Astrocyte (in vitro differentiated cells and primary cell): ENCODE measurements around the gene MASP1. TPM values are rescaled to one million over a fixed set of nuclear protein-coding genes. Genes with fewer than 3 reads are reported as not detected.

Source experiments
- DNase-seq: peaks from one replicate; pipeline ENCODE4 v3.0.0-alpha.2; 2010; ENCODE audit warnings: low read depth
- FAIRE-seq: peaks from 2 replicates; lab custom pipeline; 2011; peaks lifted over from hg19 to GRCh38; lab: Jason Lieb, UNC
- H2AFZ ChIP-seq: 2 replicates; pipeline ENCODE4 v1.6.0; 2012; ENCODE audit warnings: low read depth, low read length, inconsistent platforms
- H3K27ac ChIP-seq: 2 replicates; pipeline ENCODE4 v1.5.1; 2011; ENCODE audit warnings: low read depth, low read length, inconsistent platforms
- H3K27me3 ChIP-seq: 2 replicates; pipeline ENCODE4 v1.6.0; 2011; ENCODE audit warnings: low read length, inconsistent platforms; ENCODE audit not compliant: insufficient read depth
- H3K36me3 ChIP-seq: 2 replicates; pipeline ENCODE4 v1.5.1; 2011; ENCODE audit warnings: low read length, inconsistent platforms; ENCODE audit not compliant: insufficient read depth
- H3K4me1 ChIP-seq: 2 replicates; pipeline ENCODE4 v1.5.1; 2011; ENCODE audit warnings: low read length, inconsistent platforms; ENCODE audit not compliant: insufficient read depth
- H3K4me2 ChIP-seq: 2 replicates; pipeline ENCODE4 v1.6.0; 2012; ENCODE audit warnings: low read length, inconsistent platforms
- H3K4me3 ChIP-seq: 2 replicates; pipeline ENCODE4 v1.5.1; 2011; ENCODE audit warnings: low read depth, mild to moderate bottlenecking, low read length, inconsistent platforms; ENCODE audit not compliant: insufficient read depth
- H3K79me2 ChIP-seq: 2 replicates; pipeline ENCODE4 v1.6.0; 2012; ENCODE audit warnings: mild to moderate bottlenecking, low read length, inconsistent platforms; ENCODE audit not compliant: insufficient read depth
- H3K9ac ChIP-seq: 2 replicates; pipeline ENCODE4 v1.6.0; 2012; ENCODE audit warnings: mild to moderate bottlenecking, low read length, inconsistent platforms
- H3K9me3 ChIP-seq: 2 replicates; pipeline ENCODE4 v1.5.1; 2012; ENCODE audit warnings: low read depth, mild to moderate bottlenecking, low read length, inconsistent platforms; ENCODE audit not compliant: insufficient read depth
- H4K20me1 ChIP-seq: 2 replicates; pipeline ENCODE4 v1.6.0; 2012; ENCODE audit warnings: low read length, inconsistent platforms; ENCODE audit not compliant: insufficient read depth
- H3K27ac Mint-ChIP-seq: one replicate; pipeline ENCODE4 v1.8.0; 2021; ENCODE audit warnings: mild to moderate bottlenecking, mixed read lengths; ENCODE audit not compliant: unreplicated experiment
- H3K27me3 Mint-ChIP-seq: one replicate; pipeline ENCODE4 v1.8.0; 2021; ENCODE audit warnings: low read depth, mixed read lengths; ENCODE audit not compliant: unreplicated experiment
- H3K36me3 Mint-ChIP-seq: one replicate; pipeline ENCODE4 v1.8.0; 2021; ENCODE audit warnings: low read depth, mixed read lengths; ENCODE audit not compliant: unreplicated experiment
- H3K4me1 Mint-ChIP-seq: one replicate; pipeline ENCODE4 v1.8.0; 2021; ENCODE audit warnings: low read depth, mixed read lengths; ENCODE audit not compliant: unreplicated experiment
- H3K4me3 Mint-ChIP-seq: one replicate; pipeline ENCODE4 v1.8.0; 2021; ENCODE audit warnings: mild to moderate bottlenecking, moderate library complexity, mixed read lengths; ENCODE audit not compliant: unreplicated experiment
- H3K9me3 Mint-ChIP-seq: one replicate; pipeline ENCODE4 v1.8.0; 2021; ENCODE audit warnings: mild to moderate bottlenecking, mixed read lengths; ENCODE audit not compliant: unreplicated experiment
- EZH2 ChIP-seq: IDR thresholded peaks from 2 replicates; pipeline ENCODE4 v1.6.1; 2012; ENCODE audit warnings: mild to moderate bottlenecking, low read length, inconsistent platforms; ENCODE audit not compliant: insufficient read depth
- total RNA-seq: library from RNA; stranded (reverse); gene quantifications from 2 replicates; pipeline ENCODE4 v1.2.1, GENCODE V29; 2021
- TF ChIP-seq, protein P1 (sequence below): IDR thresholded peaks from 2 replicates; pipeline ENCODE4 v1.5.1; 2011; ENCODE audit warnings: low read depth, mild to moderate bottlenecking, inconsistent platforms, low read length, moderate library complexity; ENCODE audit not compliant: insufficient read depth

The MASP1 gene
- total RNA-seq, 1 donor from 2014 or later, result 0.79 TPM

DNA sequence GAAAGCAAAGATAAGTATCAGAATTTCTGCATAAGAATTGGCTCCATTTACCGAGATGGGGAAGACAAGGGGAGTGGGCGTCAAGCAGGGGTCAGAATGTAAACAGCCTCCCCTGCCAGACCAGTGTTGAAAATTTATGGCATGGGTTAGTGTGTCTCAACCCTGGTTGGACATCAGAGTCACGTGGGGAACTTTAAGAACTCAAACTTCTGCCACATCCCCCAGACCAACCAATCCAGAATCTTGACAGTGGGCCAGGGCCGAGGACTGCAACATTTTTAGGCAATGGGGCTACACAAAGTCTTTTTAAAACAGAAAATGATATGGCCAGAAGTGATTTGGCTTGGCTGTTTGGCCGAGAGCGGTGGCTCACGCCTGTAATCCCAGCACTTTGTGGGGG lies 14.3 kb upstream of the MASP1 start:
- Histone ChIP-seq H3K36me3 (no peaks in the 10 kb centered on the region), H3K27me3 (peaks cover 3% of the 10 kb centered on the region), H4K20me1 (no peaks in the 10 kb centered on the region), H2AFZ (no peak overlapping the region), H3K79me2 (no peaks in the 10 kb centered on the region), H3K9ac (no peak overlapping the region), H3K4me1 (no peaks in the 10 kb centered on the region), H3K4me2 (no peak overlapping the region), H3K4me3 (no peak overlapping the region), H3K27ac (no peak overlapping the region), H3K9me3 (no peaks in the 10 kb centered on the region)
- Mint-ChIP-seq H3K4me1 (no peaks in the 10 kb centered on the region), H3K27ac (no peak overlapping the region), H3K4me3 (no peak overlapping the region), H3K9me3 (peaks cover 6% of the 10 kb centered on the region), H3K36me3 (no peaks in the 10 kb centered on the region), H3K27me3 (no peaks in the 10 kb centered on the region)
- TF ChIP-seq, protein P1, sequence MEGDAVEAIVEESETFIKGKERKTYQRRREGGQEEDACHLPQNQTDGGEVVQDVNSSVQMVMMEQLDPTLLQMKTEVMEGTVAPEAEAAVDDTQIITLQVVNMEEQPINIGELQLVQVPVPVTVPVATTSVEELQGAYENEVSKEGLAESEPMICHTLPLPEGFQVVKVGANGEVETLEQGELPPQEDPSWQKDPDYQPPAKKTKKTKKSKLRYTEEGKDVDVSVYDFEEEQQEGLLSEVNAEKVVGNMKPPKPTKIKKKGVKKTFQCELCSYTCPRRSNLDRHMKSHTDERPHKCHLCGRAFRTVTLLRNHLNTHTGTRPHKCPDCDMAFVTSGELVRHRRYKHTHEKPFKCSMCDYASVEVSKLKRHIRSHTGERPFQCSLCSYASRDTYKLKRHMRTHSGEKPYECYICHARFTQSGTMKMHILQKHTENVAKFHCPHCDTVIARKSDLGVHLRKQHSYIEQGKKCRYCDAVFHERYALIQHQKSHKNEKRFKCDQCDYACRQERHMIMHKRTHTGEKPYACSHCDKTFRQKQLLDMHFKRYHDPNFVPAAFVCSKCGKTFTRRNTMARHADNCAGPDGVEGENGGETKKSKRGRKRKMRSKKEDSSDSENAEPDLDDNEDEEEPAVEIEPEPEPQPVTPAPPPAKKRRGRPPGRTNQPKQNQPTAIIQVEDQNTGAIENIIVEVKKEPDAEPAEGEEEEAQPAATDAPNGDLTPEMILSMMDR, result no peak
- no peak for TF ChIP-seq EZH2
- DNase-seq, result no peak
- no peak for FAIRE-seq

DNA sequence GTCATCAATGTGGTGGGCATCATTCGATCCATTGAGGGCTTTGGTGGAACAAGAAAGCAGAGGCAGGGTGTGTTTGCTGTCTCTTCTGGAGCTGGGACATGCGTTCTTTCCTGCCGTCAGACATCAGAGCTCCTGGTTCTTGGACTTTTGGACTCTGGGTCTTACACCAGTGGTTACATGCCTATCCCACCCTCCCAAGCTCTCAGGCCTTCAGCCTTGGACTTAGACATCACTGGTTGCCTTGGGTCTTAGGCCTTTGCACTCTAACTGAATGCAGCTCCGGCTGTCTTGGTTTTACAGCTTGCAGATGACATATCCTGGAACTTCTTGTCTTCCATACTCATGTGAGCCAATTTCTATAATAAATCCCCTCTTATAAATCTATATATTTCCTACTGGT lies 8.1 kb upstream of the MASP1 start:
- no peak overlapping the region for H3K4me3 Mint-ChIP-seq
- no peaks in the 10 kb centered on the region for H3K27me3 Mint-ChIP-seq
- no peaks in the 10 kb centered on the region for H3K36me3 ChIP-seq
- DNase-seq (no peak), FAIRE-seq (no peak)
- no peaks in the 10 kb centered on the region for H3K36me3 Mint-ChIP-seq
- H3K4me1 ChIP-seq, result no peaks in the 10 kb centered on the region
- no peak overlapping the region for H3K27ac Mint-ChIP-seq
- no peaks in the 10 kb centered on the region for H3K9me3 ChIP-seq
- no peak overlapping the region for H3K4me3 ChIP-seq
- no peaks in the 10 kb centered on the region for H3K79me2 ChIP-seq
- H3K4me1 Mint-ChIP-seq, result no peaks in the 10 kb centered on the region
- peaks cover 12% of the 10 kb centered on the region for H3K9me3 Mint-ChIP-seq
- H3K4me2 ChIP-seq, result no peak overlapping the region
- no peak for TF ChIP-seq EZH2
- TF ChIP-seq, protein P1, result no peak
- H2AFZ ChIP-seq, result no peak overlapping the region
- peaks cover 6% of the 10 kb centered on the region for H3K27me3 ChIP-seq
- no peak overlapping the region for H3K9ac ChIP-seq
- no peak overlapping the region for H3K27ac ChIP-seq
- no peaks in the 10 kb centered on the region for H4K20me1 ChIP-seq

DNA sequence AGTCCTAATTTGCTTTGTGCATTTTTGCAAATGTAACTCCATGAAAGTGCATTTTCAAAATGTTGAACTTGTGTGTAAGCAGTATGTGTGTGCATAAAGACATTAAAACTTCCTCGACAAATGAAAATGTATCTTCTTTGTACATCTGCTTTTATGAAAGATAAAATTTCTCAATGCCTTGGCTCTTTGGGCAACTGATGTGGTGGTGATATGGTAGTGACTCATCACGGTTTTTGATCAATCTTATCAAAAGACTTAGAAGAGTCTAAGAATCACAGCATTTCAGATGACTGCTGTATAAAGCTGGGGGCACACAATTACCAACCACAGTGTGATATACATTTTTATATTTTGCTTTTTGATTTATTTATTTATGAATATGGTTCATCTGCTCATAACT lies 5.4 kb upstream of the MASP1 start:
- H3K4me3 ChIP-seq, result no peak overlapping the region
- no peaks in the 10 kb centered on the region for H3K9me3 ChIP-seq
- no peak for DNase-seq

More for the DNA sequence above, 5.4 kb upstream of the MASP1 start:
- no peak for FAIRE-seq
- H3K4me2 ChIP-seq, result no peak overlapping the region
- H3K4me1 Mint-ChIP-seq, result peaks cover 7% of the 10 kb centered on the region
- no peaks in the 10 kb centered on the region for H3K36me3 Mint-ChIP-seq
- H3K27ac Mint-ChIP-seq, result no peak overlapping the region
- no peaks in the 10 kb centered on the region for H3K4me1 ChIP-seq
- no peak overlapping the region for H3K4me3 Mint-ChIP-seq
- no peak overlapping the region for H3K27ac ChIP-seq
- H3K9me3 Mint-ChIP-seq, result peaks cover 6% of the 10 kb centered on the region
- TF ChIP-seq, protein P1, result no peak
- no peak for TF ChIP-seq EZH2
- peaks cover 6% of the 10 kb centered on the region for H3K27me3 ChIP-seq
- H2AFZ ChIP-seq, result no peak overlapping the region
- H3K79me2 ChIP-seq, result no peaks in the 10 kb centered on the region
- H4K20me1 ChIP-seq, result no peaks in the 10 kb centered on the region
- H3K27me3 Mint-ChIP-seq, result peaks cover 7% of the 10 kb centered on the region
- H3K9ac ChIP-seq, result no peak overlapping the region
- H3K36me3 ChIP-seq, result no peaks in the 10 kb centered on the region
